Skeletal muscle tissue (tissue), 4 donors: Measurements from ENCODE around the gene JAZF1. TPM values are rescaled to one million over a fixed set of nuclear protein-coding genes. Genes with fewer than 3 reads are reported as not detected.

Experiments used
- H3K27ac ChIP-seq: one replicate; pipeline ENCODE4 v1.7.0; 2013; ENCODE audit warnings: mild to moderate bottlenecking, low read depth, low read length, inconsistent platforms
- H3K27me3 ChIP-seq, 3 donors: one replicate each; pipeline ENCODE4 v1.7.0; 2013; ENCODE audit warnings: low read length in 3 of 3; ENCODE audit not compliant: control insufficient read depth in 3 of 3, insufficient read depth in 3 of 3
- H3K36me3 ChIP-seq, 3 donors: one replicate each; pipeline ENCODE4 v1.7.0; 2013; ENCODE audit warnings: low read length in 3 of 3; ENCODE audit not compliant: control insufficient read depth in 3 of 3, insufficient read depth in 3 of 3
- H3K4me1 ChIP-seq, 3 donors: one replicate each; pipeline ENCODE4 v1.7.0; 2013; ENCODE audit warnings: low read length in 3 of 3, mild to moderate bottlenecking in 3 of 3; ENCODE audit not compliant: control insufficient read depth in 3 of 3, insufficient read depth in 3 of 3
- H3K4me3 ChIP-seq, 3 donors: one replicate each; pipeline ENCODE4 v1.7.0; 2013; ENCODE audit warnings: low read length in 3 of 3
- H3K9ac ChIP-seq, 3 donors: one replicate each; pipeline ENCODE4 v1.7.0; 2013; ENCODE audit warnings: low read length in 3 of 3, mild to moderate bottlenecking in 3 of 3, moderate library complexity in 2 of 3, low read depth in 1 of 3
- H3K9me3 ChIP-seq, 3 donors: one replicate each; pipeline ENCODE4 v1.7.0; 2013; ENCODE audit warnings: low read length in 3 of 3; ENCODE audit not compliant: control insufficient read depth in 3 of 3
- total RNA-seq: library from RNA; depleted of rRNA; stranded (reverse); fragments of >200 nt; gene quantifications from one replicate; pipeline ENCODE4 v1.2.3, GENCODE V29; 2014
- donor health status: Osteomylitis.

Gene JAZF1
- total RNA-seq, 1 donor from 2014 or later, result 7.3 TPM

GRCh38 chr7:28029051-28029450 lies 151.5 kb downstream of the JAZF1 start:
- no peaks in the 10 kb centered on the region for H3K9me3 ChIP-seq
- no peak overlapping the region for H3K4me3 ChIP-seq
- H3K27me3 ChIP-seq, result no peaks in the 10 kb centered on the region
- H3K27ac ChIP-seq, result no peak overlapping the region
- H3K36me3 ChIP-seq, result no peaks in the 10 kb centered on the region
- H3K9ac ChIP-seq, result no peak overlapping the region
- peaks cover 0 to 2% (median 0%) of the 10 kb centered on the region in 3 donors for H3K4me1 ChIP-seq

- Histone ChIP-seq H3K4me3 (no peak overlapping the region), H3K27ac (no peak overlapping the region), H3K27me3 (no peaks in the 10 kb centered on the region), H3K9ac (no peak overlapping the region), H3K9me3 (no peaks in the 10 kb centered on the region), H3K36me3 (no peaks in the 10 kb centered on the region), H3K4me1 (peaks cover 0 to 2% (median 0%) of the 10 kb centered on the region in 3 donors)
Observed at GRCh38 chr7:28028471-28028870, 152.1 kb downstream of the JAZF1 start.

- no peaks in the 10 kb centered on the region for H3K27me3 ChIP-seq
- no peak overlapping the region for H3K27ac ChIP-seq
- no peak overlapping the region for H3K4me3 ChIP-seq
- peaks cover 0 to 2% (median 0%) of the 10 kb centered on the region in 3 donors for H3K4me1 ChIP-seq
- no peaks in the 10 kb centered on the region for H3K36me3 ChIP-seq
- H3K9me3 ChIP-seq, result no peaks in the 10 kb centered on the region
- no peak overlapping the region for H3K9ac ChIP-seq
Observed at GRCh38 chr7:28026237-28026636, 154.4 kb downstream of the JAZF1 start.

- Histone ChIP-seq H3K4me3 (no peak overlapping the region), H3K27me3 (no peaks in the 10 kb centered on the region), H3K4me1 (peaks cover 8 to 9% (median 8%) of the 10 kb centered on the region in 3 donors), H3K9me3 (no peaks in the 10 kb centered on the region), H3K27ac (no peak overlapping the region), H3K9ac (no peak overlapping the region), H3K36me3 (no peaks in the 10 kb centered on the region)
Observed at GRCh38 chr7:28024786-28025334, 155.7 kb downstream of the JAZF1 start.

- H3K9ac ChIP-seq, result peak overlapping the region in 2 of 3 donors; percentile 23 to 40
- H3K4me3 ChIP-seq, result peak overlapping the region in 2 of 3 donors; percentile 3 to 31
- no peaks in the 10 kb centered on the region for H3K9me3 ChIP-seq
- no peak overlapping the region for H3K27ac ChIP-seq
- peaks cover 26 to 39% (median 29%) of the 10 kb centered on the region in 3 donors for H3K4me1 ChIP-seq
- H3K27me3 ChIP-seq, result no peaks in the 10 kb centered on the region
- H3K36me3 ChIP-seq, result no peaks in the 10 kb centered on the region
Observed at GRCh38 chr7:28020302-28020940, 160.2 kb downstream of the JAZF1 start.

- Histone ChIP-seq H3K27ac (peak overlapping the region; percentile 60), H3K9me3 (no peaks in the 10 kb centered on the region), H3K4me1 (peaks cover 26 to 39% (median 27%) of the 10 kb centered on the region in 3 donors), H3K9ac (peak overlapping the region; percentile 5 to 24 (median 23)), H3K4me3 (peak overlapping the region in 1 of 3 donors; percentile 11), H3K36me3 (no peaks in the 10 kb centered on the region), H3K27me3 (no peaks in the 10 kb centered on the region)
Observed at GRCh38 chr7:28018856-28019465, 161.6 kb downstream of the JAZF1 start.

GRCh38 chr7:28018446-28018845 lies 162.1 kb downstream of the JAZF1 start:
- Histone ChIP-seq H3K4me1 (peaks cover 26 to 39% (median 27%) of the 10 kb centered on the region in 3 donors), H3K27ac (peak overlapping the region; percentile 60), H3K27me3 (no peaks in the 10 kb centered on the region), H3K9me3 (no peaks in the 10 kb centered on the region), H3K9ac (no peak overlapping the region), H3K36me3 (no peaks in the 10 kb centered on the region), H3K4me3 (no peak overlapping the region)

GRCh38 chr7:28018020-28018419 lies 162.6 kb downstream of the JAZF1 start:
- H3K27ac ChIP-seq, result peak overlapping the region; percentile 60
- peaks cover 26 to 39% (median 27%) of the 10 kb centered on the region in 3 donors for H3K4me1 ChIP-seq

GRCh38 chr7:28017372-28017771 lies 163.2 kb downstream of the JAZF1 start:
- Histone ChIP-seq H3K27ac (no peak overlapping the region), H3K9ac (no peak overlapping the region), H3K9me3 (no peaks in the 10 kb centered on the region), H3K36me3 (no peaks in the 10 kb centered on the region), H3K4me1 (peaks cover 29 to 41% (median 31%) of the 10 kb centered on the region in 3 donors), H3K27me3 (no peaks in the 10 kb centered on the region), H3K4me3 (no peak overlapping the region)

More at GRCh38 chr7:28018020-28018419, 162.6 kb downstream of the JAZF1 start:
- Histone ChIP-seq H3K9ac (no peak overlapping the region), H3K4me3 (no peak overlapping the region), H3K9me3 (no peaks in the 10 kb centered on the region), H3K36me3 (no peaks in the 10 kb centered on the region), H3K27me3 (no peaks in the 10 kb centered on the region)

GRCh38 chr7:28016297-28016696 lies 164.3 kb downstream of the JAZF1 start:
- no peaks in the 10 kb centered on the region for H3K27me3 ChIP-seq
- H3K9me3 ChIP-seq, result no peaks in the 10 kb centered on the region
- no peaks in the 10 kb centered on the region for H3K36me3 ChIP-seq
- H3K27ac ChIP-seq, result no peak overlapping the region
- H3K9ac ChIP-seq, result no peak overlapping the region
- H3K4me3 ChIP-seq, result no peak overlapping the region
- peaks cover 32 to 44% (median 32%) of the 10 kb centered on the region in 3 donors for H3K4me1 ChIP-seq
